CD4-positive, CD25-positive, alpha-beta regulatory T cell (primary cell): ENCODE results near the gene SLC22A2. TPM values are rescaled to one million over a fixed set of nuclear protein-coding genes. Genes with fewer than 3 reads are reported as not detected.

ENCODE experiments used
- ATAC-seq, 2 donors: fragments of 150-1000 bp; cut with Tn5 transposase; one replicate each; pipeline ENCODE4 v1.10.0; 2021; ENCODE audit warnings: low read depth in 2 of 2, moderate number of reproducible peaks in 2 of 2, moderate library complexity in 1 of 2
- DNase-seq, 3 donors: peaks; one replicate each; pipeline versions ENCODE4 v3.0.0 to v3.0.0-alpha.2; 2012 to 2022; ENCODE audit warnings: mixed read lengths in 1 of 3
- H3K27ac ChIP-seq: one replicate; pipeline ENCODE4 v1.7.0; 2013; ENCODE audit warnings: mild to moderate bottlenecking, low read length; ENCODE audit not compliant: insufficient read depth, poor library complexity, severe bottlenecking
- H3K27me3 ChIP-seq: one replicate; pipeline ENCODE4 v1.7.0; 2013; ENCODE audit warnings: low read length; ENCODE audit not compliant: control insufficient read depth, insufficient read depth
- H3K36me3 ChIP-seq: one replicate; pipeline ENCODE4 v1.7.0; 2013; ENCODE audit warnings: mild to moderate bottlenecking, low read length, moderate library complexity; ENCODE audit not compliant: control insufficient read depth, insufficient read depth
- H3K4me1 ChIP-seq: 2 replicates; pipeline ENCODE4 v1.7.0; 2013; ENCODE audit warnings: mild to moderate bottlenecking, low read length; ENCODE audit not compliant: insufficient read depth, control insufficient read depth, poor library complexity, severe bottlenecking
- H3K4me3 ChIP-seq: one replicate; pipeline ENCODE4 v1.7.0; 2013; ENCODE audit warnings: low read depth, mild to moderate bottlenecking, low read length, moderate library complexity
- H3K9me3 ChIP-seq, 2 experiments: 1 replicate in 1 of 2; 2 replicates in 1 of 2; pipeline ENCODE4 v1.7.0; 2013; ENCODE audit warnings: low read length in 2 of 2, mild to moderate bottlenecking in 1 of 2, moderate library complexity in 1 of 2; ENCODE audit not compliant: control insufficient read depth in 2 of 2
- H3K27ac Mint-ChIP-seq, 3 donors: one replicate each; pipeline ENCODE4 v1.8.0; 2020 to 2022; ENCODE audit warnings: mild to moderate bottlenecking in 3 of 3, mixed read lengths in 3 of 3, moderate library complexity in 2 of 3
- H3K27me3 Mint-ChIP-seq: one replicate; pipeline ENCODE4 v1.8.0; 2022; ENCODE audit warnings: mild to moderate bottlenecking, mixed read lengths
- H3K36me3 Mint-ChIP-seq: one replicate; pipeline ENCODE4 v1.8.0; 2020; ENCODE audit warnings: mixed read lengths
- H3K4me1 Mint-ChIP-seq, 4 donors: one replicate each; pipeline ENCODE4 v1.8.0; 2020 to 2022; ENCODE audit warnings: mixed read lengths in 4 of 4, mild to moderate bottlenecking in 1 of 4
- H3K4me3 Mint-ChIP-seq, 4 donors: one replicate each; pipeline ENCODE4 v1.8.0; 2020 to 2022; ENCODE audit warnings: mild to moderate bottlenecking in 4 of 4, mixed read lengths in 4 of 4, moderate library complexity in 3 of 4
- H3K9me3 Mint-ChIP-seq, 7 donors: one replicate each; pipeline ENCODE4 v1.8.0; 2020 to 2022; ENCODE audit warnings: mixed read lengths in 7 of 7, mild to moderate bottlenecking in 3 of 7, moderate library complexity in 2 of 7
- polyA plus RNA-seq, 4 donors: library from polyadenylated mRNA; unstranded; fragments of 300-500 nt; fragmentation: Illumina TruSeq; gene quantifications; one replicate each; pipeline ENCODE4 v1.2.3, GENCODE V29; 2021
- total RNA-seq: library from RNA; stranded (reverse); gene quantifications from one replicate; pipeline ENCODE4 v1.2.3, GENCODE V29; 2022

The SLC22A2 gene
- total and polyA plus RNA-seq, 5 donors from 2014 or later = not detected

DNA sequence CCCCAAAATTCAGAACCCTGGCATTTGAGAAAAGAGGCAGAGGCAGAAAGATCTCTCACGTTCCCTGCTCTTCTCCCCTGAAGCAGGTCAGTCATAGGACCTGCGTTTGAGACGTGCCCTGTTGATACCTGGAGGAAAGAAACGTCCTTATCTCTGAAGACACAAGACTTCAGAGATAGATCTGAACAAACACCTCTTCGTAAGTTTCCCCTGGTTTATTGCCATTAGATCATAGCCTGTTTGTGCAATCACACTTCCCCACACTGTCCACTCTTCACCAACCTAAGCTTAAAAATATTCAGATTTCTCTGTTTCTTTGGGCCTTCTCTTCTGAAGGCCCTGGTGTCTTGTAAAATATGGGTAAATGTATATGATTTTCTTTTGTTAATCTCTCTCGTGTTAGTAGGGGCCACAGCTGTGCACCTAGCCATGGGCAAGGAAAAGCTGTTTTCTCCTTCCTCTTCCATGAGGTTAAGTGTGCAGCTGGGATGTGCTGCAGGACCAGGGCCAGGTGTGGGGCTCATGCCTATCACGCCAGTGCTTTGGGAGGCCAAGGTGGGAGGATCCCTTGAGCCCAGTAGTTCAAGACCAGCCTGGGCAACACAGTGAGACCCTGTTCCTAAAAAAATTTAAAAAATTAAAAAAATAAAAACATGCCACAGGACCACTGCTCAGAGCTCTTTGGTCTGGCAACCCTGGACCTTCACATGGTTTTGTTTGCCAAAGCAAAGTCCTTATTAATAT lies 4.7 kb upstream of the SLC22A2 start:
- Histone ChIP-seq H3K4me1 (no peaks in the 10 kb centered on the region), H3K4me3 (no peak overlapping the region), H3K9me3 (no peaks in the 10 kb centered on the region), H3K36me3 (no peaks in the 10 kb centered on the region), H3K27me3 (no peaks in the 10 kb centered on the region), H3K27ac (no peak overlapping the region)
- peaks cover 0 to 9% (median 4%) of the 10 kb centered on the region in 4 donors for H3K4me1 Mint-ChIP-seq
- no peak overlapping the region for H3K27ac Mint-ChIP-seq
- peaks cover 3% of the 10 kb centered on the region for H3K27me3 Mint-ChIP-seq
- no peak for ATAC-seq
- no peaks in the 10 kb centered on the region for H3K36me3 Mint-ChIP-seq
- H3K4me3 Mint-ChIP-seq = no peak overlapping the region
- no peaks in the 10 kb centered on the region for H3K9me3 Mint-ChIP-seq
- DNase-seq = no peak

DNA sequence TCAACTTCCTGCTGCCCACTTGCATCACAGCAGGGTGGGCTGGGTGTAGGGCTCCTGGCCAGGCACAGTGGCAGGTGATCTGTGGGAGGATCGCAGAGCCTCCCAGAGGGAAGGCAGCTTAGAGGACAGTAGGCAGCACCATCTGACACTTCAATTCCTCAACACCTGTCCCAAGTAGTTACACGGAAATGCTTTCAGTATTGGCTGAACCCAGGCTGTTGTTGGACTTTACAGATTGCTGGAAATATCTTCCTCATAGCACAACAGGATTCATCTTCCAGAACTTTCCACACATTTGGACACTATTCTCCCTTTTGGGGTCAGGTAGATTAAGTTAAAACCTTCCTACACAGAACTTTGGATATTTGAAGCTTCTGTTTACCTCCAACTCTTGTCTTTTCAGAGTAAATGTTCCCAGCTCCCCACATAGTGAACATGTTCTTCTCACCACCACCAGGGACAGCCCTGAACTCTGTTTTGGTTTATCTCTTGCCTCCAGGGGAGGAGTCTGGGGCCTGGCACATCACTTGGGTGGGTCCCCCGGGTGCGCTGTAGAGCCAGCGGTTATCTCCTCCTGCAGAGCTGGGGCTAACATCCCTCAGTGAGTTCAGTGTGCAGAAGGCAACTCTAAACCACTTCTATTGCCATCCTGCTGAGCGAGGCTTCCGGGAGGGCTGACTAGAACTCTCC lies 3.5 kb upstream of the SLC22A2 start:
- no peak overlapping the region for H3K4me3 ChIP-seq
- H3K4me1 ChIP-seq = no peaks in the 10 kb centered on the region
- Mint-ChIP-seq H3K27ac (no peak overlapping the region), H3K4me3 (no peak overlapping the region), H3K9me3 (peaks cover 0 to 1% (median 0%) of the 10 kb centered on the region in 7 donors), H3K4me1 (peaks cover 0 to 9% (median 4%) of the 10 kb centered on the region in 4 donors), H3K36me3 (no peaks in the 10 kb centered on the region), H3K27me3 (peaks cover 5% of the 10 kb centered on the region)
- H3K9me3 ChIP-seq = no peaks in the 10 kb centered on the region
- H3K27ac ChIP-seq = no peak overlapping the region
- no peak for ATAC-seq
- DNase-seq = no peak
- H3K36me3 ChIP-seq = no peaks in the 10 kb centered on the region
- no peaks in the 10 kb centered on the region for H3K27me3 ChIP-seq

DNA sequence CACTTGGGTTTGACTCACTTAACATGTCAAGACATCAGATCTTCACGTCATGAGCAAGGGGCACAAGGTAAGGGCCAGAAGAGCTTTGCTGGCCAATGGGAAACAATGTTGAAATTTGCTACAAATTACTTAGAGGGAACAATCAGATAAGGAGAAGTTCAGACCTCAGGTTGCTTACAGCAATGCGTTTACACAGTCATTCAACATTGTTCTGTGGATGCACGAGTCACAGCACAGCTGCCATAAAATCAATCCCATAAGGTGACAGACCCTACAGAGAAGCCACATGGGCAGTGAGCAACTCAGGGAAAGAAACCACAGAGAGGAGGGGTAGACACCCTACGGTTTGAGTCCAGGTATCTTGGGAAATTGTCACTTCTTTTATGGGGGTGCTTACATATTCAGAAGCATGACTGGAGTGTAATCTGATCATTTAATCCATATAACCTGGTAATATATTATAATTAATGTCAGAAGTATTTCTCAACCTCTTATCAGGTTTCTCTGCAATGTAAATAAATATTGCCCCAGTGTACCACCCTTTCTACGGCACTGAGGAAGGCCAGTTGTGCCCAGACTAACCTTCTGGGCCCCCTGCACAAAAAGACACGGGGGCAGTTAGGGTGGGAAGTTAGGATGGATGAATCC lies 2.3 kb upstream of the SLC22A2 start:
- Mint-ChIP-seq H3K4me1 (peaks cover 0 to 2% (median 1%) of the 10 kb centered on the region in 4 donors), H3K9me3 (peaks cover 0 to 1% (median 0%) of the 10 kb centered on the region in 7 donors), H3K4me3 (no peak overlapping the region), H3K27me3 (peaks cover 5% of the 10 kb centered on the region), H3K27ac (no peak overlapping the region), H3K36me3 (no peaks in the 10 kb centered on the region)
- DNase-seq = no peak
- Histone ChIP-seq H3K27me3 (no peaks in the 10 kb centered on the region), H3K36me3 (no peaks in the 10 kb centered on the region), H3K4me3 (no peak overlapping the region), H3K27ac (no peak overlapping the region), H3K4me1 (no peaks in the 10 kb centered on the region), H3K9me3 (no peaks in the 10 kb centered on the region)
- ATAC-seq = no peak

- peaks cover 5% of the 10 kb centered on the region for H3K27me3 Mint-ChIP-seq
- no peaks in the 10 kb centered on the region for H3K36me3 ChIP-seq
- DNase-seq = no peak
These were observed 1.7 kb upstream of the SLC22A2 start for GRCh38 chr6:160260367-160260766.

DNA sequence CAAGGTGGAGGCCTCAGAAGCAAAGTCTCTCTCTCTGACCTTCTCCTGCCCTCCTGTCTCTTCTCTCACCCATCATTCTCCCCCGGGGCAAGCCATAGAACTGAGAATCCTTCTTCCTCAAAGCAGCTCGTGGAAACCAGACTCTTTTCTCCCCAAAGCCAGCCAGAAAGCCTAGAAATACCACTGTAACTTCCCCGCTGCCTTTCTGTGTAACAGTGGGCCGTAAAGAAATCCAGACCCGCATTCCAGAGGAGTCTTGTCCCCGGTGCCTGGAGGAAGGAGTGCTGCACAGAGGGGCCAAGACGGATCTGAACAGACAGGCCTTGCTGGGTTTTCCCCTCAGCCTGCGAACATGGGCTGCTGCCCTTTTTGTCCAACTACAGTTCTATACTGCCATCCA lies 977 bp upstream of the SLC22A2 start:
- H3K4me1 Mint-ChIP-seq = no peaks in the 10 kb centered on the region
- no peaks in the 10 kb centered on the region for H3K9me3 ChIP-seq
- H3K27me3 ChIP-seq = no peaks in the 10 kb centered on the region
- no peak overlapping the region for H3K4me3 ChIP-seq
- H3K4me3 Mint-ChIP-seq = no peak overlapping the region
- H3K36me3 Mint-ChIP-seq = no peaks in the 10 kb centered on the region
- no peaks in the 10 kb centered on the region for H3K36me3 ChIP-seq
- no peak overlapping the region for H3K27ac Mint-ChIP-seq
- H3K9me3 Mint-ChIP-seq = peaks cover 0 to 1% (median 0%) of the 10 kb centered on the region in 7 donors
- ATAC-seq = no peak
- no peak for DNase-seq
- H3K27ac ChIP-seq = no peak overlapping the region
- peaks cover 5% of the 10 kb centered on the region for H3K27me3 Mint-ChIP-seq
- H3K4me1 ChIP-seq = no peaks in the 10 kb centered on the region

More at GRCh38 chr6:160260367-160260766, 1.7 kb upstream of the SLC22A2 start:
- H3K4me3 ChIP-seq = no peak overlapping the region
- H3K4me1 ChIP-seq = no peaks in the 10 kb centered on the region
- Mint-ChIP-seq H3K4me1 (no peaks in the 10 kb centered on the region), H3K27ac (no peak overlapping the region), H3K36me3 (no peaks in the 10 kb centered on the region), H3K4me3 (no peak overlapping the region), H3K9me3 (peaks cover 0 to 1% (median 0%) of the 10 kb centered on the region in 7 donors)
- no peak for ATAC-seq
- H3K27ac ChIP-seq = no peak overlapping the region
- no peaks in the 10 kb centered on the region for H3K9me3 ChIP-seq
- H3K27me3 ChIP-seq = no peaks in the 10 kb centered on the region

- ATAC-seq (no peak), DNase-seq (no peak)
- no peaks in the 10 kb centered on the region for H3K9me3 ChIP-seq
- Mint-ChIP-seq H3K27ac (no peak overlapping the region), H3K4me1 (no peaks in the 10 kb centered on the region), H3K27me3 (peaks cover 5% of the 10 kb centered on the region), H3K36me3 (no peaks in the 10 kb centered on the region), H3K9me3 (peaks cover 0 to 1% (median 0%) of the 10 kb centered on the region in 7 donors), H3K4me3 (no peak overlapping the region)
- no peaks in the 10 kb centered on the region for H3K4me1 ChIP-seq
- no peaks in the 10 kb centered on the region for H3K27me3 ChIP-seq
- H3K36me3 ChIP-seq = no peaks in the 10 kb centered on the region
- H3K4me3 ChIP-seq = no peak overlapping the region
- no peak overlapping the region for H3K27ac ChIP-seq
These were observed 463 bp upstream of the SLC22A2 start for GRCh38 chr6:160259143-160259425.

DNA sequence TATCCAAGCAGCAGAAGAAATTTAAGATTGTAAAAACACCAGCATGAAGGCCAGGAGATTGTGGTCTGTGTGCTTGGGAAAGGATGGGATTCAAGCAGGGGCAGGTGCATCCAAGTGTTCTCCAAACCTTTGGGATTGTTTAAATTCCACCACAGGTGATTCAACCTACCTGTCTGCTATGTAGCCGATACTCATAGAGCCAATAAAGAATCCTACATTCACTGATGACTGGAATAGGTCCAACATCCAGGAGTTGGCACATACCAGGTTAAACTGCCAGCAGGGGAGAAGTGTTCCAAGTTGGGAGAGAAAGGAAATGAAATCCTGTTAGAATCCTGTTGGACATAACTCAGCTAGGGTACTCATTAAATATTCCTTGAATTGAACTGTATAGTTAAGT lies 2.2 kb downstream of the SLC22A2 start:
- H3K4me1 Mint-ChIP-seq = no peaks in the 10 kb centered on the region
- no peak overlapping the region for H3K4me3 Mint-ChIP-seq
- no peak for ATAC-seq
- peaks cover 0 to 1% (median 0%) of the 10 kb centered on the region in 7 donors for H3K9me3 Mint-ChIP-seq
- H3K27me3 ChIP-seq = no peaks in the 10 kb centered on the region
- H3K4me1 ChIP-seq = no peaks in the 10 kb centered on the region
- no peaks in the 10 kb centered on the region for H3K36me3 Mint-ChIP-seq
- no peak overlapping the region for H3K27ac ChIP-seq
- H3K9me3 ChIP-seq = no peaks in the 10 kb centered on the region
- no peak for DNase-seq
- no peak overlapping the region for H3K27ac Mint-ChIP-seq
- no peak overlapping the region for H3K4me3 ChIP-seq
- H3K27me3 Mint-ChIP-seq = peaks cover 11% of the 10 kb centered on the region
- H3K36me3 ChIP-seq = no peaks in the 10 kb centered on the region
